Suprapubic skin (tissue), 4 donors: ENCODE results near the gene SLC8A2. TPM values are rescaled to one million over a fixed set of nuclear protein-coding genes. Genes with fewer than 3 reads are reported as not detected.

Experiments used
- DNase-seq, 2 donors: peaks; one replicate each; pipeline ENCODE4 v3.0.0-alpha.2; 2019; ENCODE audit warnings: low spot score in 2 of 2
- H3K27ac ChIP-seq: fragments of 200-600 bp; sonication (generic); one replicate; pipeline ENCODE4 v1.5.1; 2019
- H3K27me3 ChIP-seq: fragments of 200-600 bp; sonication (generic); one replicate; pipeline ENCODE4 v1.5.1; 2019
- H3K36me3 ChIP-seq: fragments of 200-600 bp; sonication (generic); one replicate; pipeline ENCODE4 v1.5.1; 2019
- H3K4me1 ChIP-seq: fragments of 200-600 bp; sonication (generic); one replicate; pipeline ENCODE4 v1.5.1; 2019
- H3K4me3 ChIP-seq: fragments of 200-600 bp; sonication (generic); one replicate; pipeline ENCODE4 v1.5.1; 2019; ENCODE audit warnings: mild to moderate bottlenecking
- H3K9me3 ChIP-seq: fragments of 200-600 bp; sonication (generic); one replicate; pipeline ENCODE4 v1.5.1; 2019
- EP300 ChIP-seq: sonication (generic); formaldehyde crosslinking; IDR thresholded peaks from one replicate; pipeline ENCODE4 v1.6.1; 2017; ENCODE audit warnings: antibody characterized with exemption
- POLR2A ChIP-seq, 2 donors: fragments of 450-650 bp; IDR thresholded peaks; one replicate each; pipeline ENCODE4 v1.6.1; 2017; ENCODE audit warnings: antibody characterized with exemption in 2 of 2, mild to moderate bottlenecking in 2 of 2, moderate library complexity in 2 of 2
- POLR2AphosphoS5 ChIP-seq, 3 donors: sonication (generic); formaldehyde crosslinking; IDR thresholded peaks; one replicate each; pipeline ENCODE4 v1.6.1; 2017; ENCODE audit warnings: antibody characterized with exemption in 3 of 3
- WGBS: methylation state at CpG from one replicate; pipeline ENCODE4 v1.1.5; 2018; 5-methylcytosine and 5-hydroxymethylcytosine counted together
- total RNA-seq, 4 donors: library from RNA; depleted of rRNA; stranded (reverse); fragments of >200 nt; gene quantifications; one replicate each; pipeline ENCODE4 v1.1.0, GENCODE V29; 2016
- TF ChIP-seq, protein P1 (sequence below), 2 donors: fragments of 200-600 bp in 1 of 2; fragments of 450-650 bp in 1 of 2; sonication (generic) in 1 of 2; IDR thresholded peaks; one replicate each; pipeline ENCODE4 v1.5.1; 2016 to 2019; ENCODE audit warnings: antibody characterized with exemption in 2 of 2, mild to moderate bottlenecking in 1 of 2, moderate library complexity in 1 of 2

SLC8A2 gene
- total RNA-seq, 4 donors from 2014 or later: 0.26 to 1.2 (median 0.38) TPM; not detected in 1

GRCh38 chr19:47511681-47512080 lies 40.0 kb upstream of the SLC8A2 start:
- no peak for DNase-seq
- no peaks in the 10 kb centered on the region for H3K27me3 ChIP-seq
- H3K9me3 ChIP-seq: no peaks in the 10 kb centered on the region
- no peaks in the 10 kb centered on the region for H3K36me3 ChIP-seq
- WGBS: 41% methylated on average over 6 of the region's 7 CpGs
- H3K4me1 ChIP-seq: peaks cover 81% of the 10 kb centered on the region
- peak overlapping the region; percentile 52 for H3K27ac ChIP-seq
- H3K4me3 ChIP-seq: peak overlapping the region; percentile 96
- TF ChIP-seq, protein P1, sequence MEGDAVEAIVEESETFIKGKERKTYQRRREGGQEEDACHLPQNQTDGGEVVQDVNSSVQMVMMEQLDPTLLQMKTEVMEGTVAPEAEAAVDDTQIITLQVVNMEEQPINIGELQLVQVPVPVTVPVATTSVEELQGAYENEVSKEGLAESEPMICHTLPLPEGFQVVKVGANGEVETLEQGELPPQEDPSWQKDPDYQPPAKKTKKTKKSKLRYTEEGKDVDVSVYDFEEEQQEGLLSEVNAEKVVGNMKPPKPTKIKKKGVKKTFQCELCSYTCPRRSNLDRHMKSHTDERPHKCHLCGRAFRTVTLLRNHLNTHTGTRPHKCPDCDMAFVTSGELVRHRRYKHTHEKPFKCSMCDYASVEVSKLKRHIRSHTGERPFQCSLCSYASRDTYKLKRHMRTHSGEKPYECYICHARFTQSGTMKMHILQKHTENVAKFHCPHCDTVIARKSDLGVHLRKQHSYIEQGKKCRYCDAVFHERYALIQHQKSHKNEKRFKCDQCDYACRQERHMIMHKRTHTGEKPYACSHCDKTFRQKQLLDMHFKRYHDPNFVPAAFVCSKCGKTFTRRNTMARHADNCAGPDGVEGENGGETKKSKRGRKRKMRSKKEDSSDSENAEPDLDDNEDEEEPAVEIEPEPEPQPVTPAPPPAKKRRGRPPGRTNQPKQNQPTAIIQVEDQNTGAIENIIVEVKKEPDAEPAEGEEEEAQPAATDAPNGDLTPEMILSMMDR (IDR thresholded peaks at IDR 0.05): no peak
- TF ChIP-seq POLR2A (IDR thresholded peaks at IDR 0.05) (no peak), EP300 (no peak), POLR2AphosphoS5 (IDR thresholded peaks at IDR 0.05) (no peak)

- no peak for DNase-seq
- 54% methylated on average over 5 of the region's 6 CpGs for WGBS
- H3K9me3 ChIP-seq: no peaks in the 10 kb centered on the region
- peak overlapping the region; percentile 96 for H3K4me3 ChIP-seq
- no peaks in the 10 kb centered on the region for H3K27me3 ChIP-seq
- no peaks in the 10 kb centered on the region for H3K36me3 ChIP-seq
- peak overlapping the region; percentile 52 for H3K27ac ChIP-seq
- peaks cover 86% of the 10 kb centered on the region for H3K4me1 ChIP-seq
- TF ChIP-seq, protein P1 (IDR thresholded peaks at IDR 0.05): no peak
- no peak for TF ChIP-seq POLR2AphosphoS5 (IDR thresholded peaks at IDR 0.05)
- TF ChIP-seq POLR2A (IDR thresholded peaks at IDR 0.05): no peak
- no peak for TF ChIP-seq EP300
These were observed 39.4 kb upstream of the SLC8A2 start for GRCh38 chr19:47511128-47511517.

GRCh38 chr19:47510516-47511127 lies 38.9 kb upstream of the SLC8A2 start:
- no peak for TF ChIP-seq POLR2A (IDR thresholded peaks at IDR 0.05)
- TF ChIP-seq, protein P1 (IDR thresholded peaks at IDR 0.05): no peak
- no peak for TF ChIP-seq POLR2AphosphoS5 (IDR thresholded peaks at IDR 0.05)
- no peak for TF ChIP-seq EP300
- Histone ChIP-seq H3K27ac (peak overlapping the region; percentile 52), H3K27me3 (no peaks in the 10 kb centered on the region), H3K9me3 (no peaks in the 10 kb centered on the region), H3K4me3 (peak overlapping the region; percentile 96), H3K36me3 (no peaks in the 10 kb centered on the region), H3K4me1 (peaks cover 86% of the 10 kb centered on the region)
- WGBS: 20% methylated on average over 5 of the region's 12 CpGs
- no peak for DNase-seq

DNA sequence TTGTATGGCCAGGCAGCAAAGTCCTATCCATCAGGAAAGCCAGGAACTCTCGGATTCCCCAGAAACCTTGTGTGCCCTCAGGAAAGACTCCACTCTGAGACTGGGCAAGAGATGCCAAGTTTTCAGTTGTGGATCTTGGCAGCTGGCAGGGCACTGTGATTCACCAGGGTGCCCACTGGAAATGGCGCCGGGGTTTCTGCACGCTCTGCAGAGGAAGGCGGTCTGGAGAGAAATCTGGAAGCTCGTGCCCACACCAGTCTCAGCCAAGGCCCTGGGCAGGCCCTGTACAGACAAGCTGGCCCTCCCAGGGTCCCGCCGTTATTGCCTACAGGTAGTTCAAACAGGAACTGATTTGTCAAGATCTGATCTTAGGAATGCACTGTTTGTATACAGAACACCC lies 38.3 kb upstream of the SLC8A2 start:
- H3K9me3 ChIP-seq: no peaks in the 10 kb centered on the region
- H3K27ac ChIP-seq: peak overlapping the region; percentile 52
- DNase-seq: no peak
- TF ChIP-seq POLR2AphosphoS5 (IDR thresholded peaks at IDR 0.05) (peak in 1 of 3 donors; percentile 29), EP300 (no peak)
- no peaks in the 10 kb centered on the region for H3K27me3 ChIP-seq
- peaks cover 85% of the 10 kb centered on the region for H3K4me1 ChIP-seq
- H3K4me3 ChIP-seq: peak overlapping the region; percentile 96
- H3K36me3 ChIP-seq: no peaks in the 10 kb centered on the region
- WGBS: 38% methylated on average over 8 of the region's 8 CpGs

GRCh38 chr19:47509170-47509847 lies 37.6 kb upstream of the SLC8A2 start:
- 36% methylated on average over 20 of the region's 20 CpGs for WGBS

More at GRCh38 chr19:47509170-47509847, 37.6 kb upstream of the SLC8A2 start:
- TF ChIP-seq EP300: no peak
- TF ChIP-seq, protein P1 (IDR thresholded peaks at IDR 0.05): no peak
- TF ChIP-seq POLR2AphosphoS5 (IDR thresholded peaks at IDR 0.05): no peak
- TF ChIP-seq POLR2A (IDR thresholded peaks at IDR 0.05): no peak
- no peaks in the 10 kb centered on the region for H3K36me3 ChIP-seq
- H3K27me3 ChIP-seq: no peaks in the 10 kb centered on the region
- DNase-seq: no peak
- H3K9me3 ChIP-seq: no peaks in the 10 kb centered on the region
- H3K27ac ChIP-seq: peak overlapping the region; percentile 52
- peaks cover 84% of the 10 kb centered on the region for H3K4me1 ChIP-seq
- no peak overlapping the region for H3K4me3 ChIP-seq
